Transverse colon (tissue), 4 donors: Measurements from ENCODE around the gene CEND1. TPM values are rescaled to one million over a fixed set of nuclear protein-coding genes. Genes with fewer than 3 reads are reported as not detected.

ENCODE experiments used
- DNase-seq: peaks from one replicate; pipeline ENCODE4 v3.0.0-alpha.2; 2019
- H3K27ac ChIP-seq, 4 donors: fragments of 200-600 bp; sonication (generic); 2 replicates each; pipeline ENCODE4 v1.5.1; 2016 to 2018; ENCODE audit warnings: inconsistent platforms in 4 of 4
- H3K27me3 ChIP-seq: fragments of 200-600 bp; sonication (generic); 2 replicates; pipeline ENCODE4 v1.5.1; 2017; ENCODE audit warnings: inconsistent platforms
- H3K36me3 ChIP-seq, 4 donors: fragments of 200-600 bp; sonication (generic); 2 replicates each; pipeline ENCODE4 v1.5.1; 2017 to 2019; ENCODE audit warnings: inconsistent platforms in 4 of 4
- H3K4me1 ChIP-seq, 4 donors: fragments of 200-600 bp; sonication (generic); 2 replicates each; pipeline ENCODE4 v1.5.1; 2017 to 2020; ENCODE audit warnings: inconsistent platforms in 4 of 4
- H3K4me3 ChIP-seq, 4 donors: fragments of 200-600 bp; sonication (generic); 1 replicate in 1 of 4; 2 replicates in 3 of 4; pipeline versions ENCODE4 v1.5.1 to v1.6.1; 2017 to 2019; ENCODE audit warnings: inconsistent platforms in 4 of 4
- H3K9me3 ChIP-seq, 2 donors: fragments of 200-600 bp; sonication (generic); 2 replicates each; pipeline ENCODE4 v1.5.1; 2017 to 2019; ENCODE audit warnings: inconsistent platforms in 2 of 2
- CTCF ChIP-seq, 5 experiments: fragments of 200-600 bp in 3 of 5; fragments of 450-650 bp in 2 of 5; sonication (generic) in 3 of 5; IDR thresholded peaks; 1 replicate in 2 of 5; 2 replicates in 3 of 5; pipeline ENCODE4 v1.5.1; 2016 to 2017; ENCODE audit warnings: antibody characterized with exemption in 5 of 5, inconsistent platforms in 3 of 5, mild to moderate bottlenecking in 2 of 5, moderate library complexity in 1 of 5
- EP300 ChIP-seq: sonication (generic); formaldehyde crosslinking; IDR thresholded peaks from one replicate; pipeline ENCODE4 v1.6.1; 2017; ENCODE audit warnings: antibody characterized with exemption, low read depth
- POLR2A ChIP-seq: fragments of 450-650 bp; IDR thresholded peaks from one replicate; pipeline ENCODE4 v1.6.1; 2016; ENCODE audit warnings: antibody characterized with exemption, mild to moderate bottlenecking, moderate library complexity
- POLR2AphosphoS5 ChIP-seq, 3 donors: sonication (generic); formaldehyde crosslinking; IDR thresholded peaks; one replicate each; pipeline ENCODE4 v1.6.1; 2016; ENCODE audit warnings: antibody characterized with exemption in 3 of 3
- WGBS, 2 donors: methylation state at CpG; one replicate each; pipeline ENCODE4 v1.1.5; 2018; ENCODE audit warnings: low coverage in 1 of 2; 5-methylcytosine and 5-hydroxymethylcytosine counted together
- in situ Hi-C, 4 donors: fragments of 200-750 bp; cut with MboI; loops; one replicate each; pipeline versions ENCODE4 v1.15.0 to v1.15.1; 2017; ENCODE audit warnings: low sequenced_read_pairs in 3 of 4, low pct_ligation_motif_present in 1 of 4, low pct_unique_long_range_greater_than_20kb in 1 of 4
- intact Hi-C: fragments of 100-400 bp; cut with DNase I; formaldehyde crosslinking; loops from one replicate; pipeline ENCODE4 v1.15.1; 2023; ENCODE audit warnings: low total_unique reads
- total RNA-seq, 4 donors: library from RNA; depleted of rRNA; stranded (reverse); fragments of >200 nt; gene quantifications; one replicate each; pipeline ENCODE4 v1.1.0, GENCODE V29; 2016

CEND1 gene
- total RNA-seq, 4 donors from 2014 or later: 0.79 to 1.2 TPM; not detected in 2

GRCh38 chr11:773425-773824 is 16.5 kb downstream of the CEND1 start:
- Histone ChIP-seq H3K4me1 (peaks cover 19 to 26% (median 24%) of the 10 kb centered on the region in 4 donors), H3K4me3 (no peak overlapping the region), H3K27ac (no peak overlapping the region), H3K27me3 (no peaks in the 10 kb centered on the region), H3K9me3 (no peaks in the 10 kb centered on the region), H3K36me3 (peaks cover 0 to 16% (median 0%) of the 10 kb centered on the region in 4 donors)
- no peak for DNase-seq
- intact Hi-C loops: no loop called here
- 93% methylated on average over 3 of the region's 5 CpGs; no CpG with 5 or more reads in 1 of the 2 donors for WGBS, 2 donors
- in situ Hi-C loops: no loop called here
- TF ChIP-seq EP300 (no peak), POLR2AphosphoS5 (IDR thresholded peaks at IDR 0.05) (no peak), POLR2A (no peak), CTCF (IDR thresholded peaks at IDR 0.05) (no peak)

- TF ChIP-seq POLR2A (no peak), CTCF (IDR thresholded peaks at IDR 0.05) (no peak), EP300 (no peak), POLR2AphosphoS5 (IDR thresholded peaks at IDR 0.05) (no peak)
- intact Hi-C loops: no loop called here
- no peaks in the 10 kb centered on the region for H3K9me3 ChIP-seq
- no peaks in the 10 kb centered on the region for H3K27me3 ChIP-seq
- H3K36me3 ChIP-seq: peaks cover 0 to 16% (median 0%) of the 10 kb centered on the region in 4 donors
- no peak overlapping the region for H3K27ac ChIP-seq
- peaks cover 15 to 22% (median 18%) of the 10 kb centered on the region in 4 donors for H3K4me1 ChIP-seq
- 80% methylated on average over 33 of the region's 34 CpGs; no CpG with 5 or more reads in 1 of the 2 donors for WGBS, 2 donors
- in situ Hi-C loops: no loop called here
- DNase-seq: no peak
- no peak overlapping the region for H3K4me3 ChIP-seq
Observed at GRCh38 chr11:772429-773390, 17.2 kb downstream of the CEND1 start.

GRCh38 chr11:771617-772204 is 18.2 kb downstream of the CEND1 start:
- in situ Hi-C loops: no loop called here

More at GRCh38 chr11:771617-772204, 18.2 kb downstream of the CEND1 start:
- Histone ChIP-seq H3K4me1 (peaks cover 15 to 20% (median 17%) of the 10 kb centered on the region in 4 donors), H3K9me3 (no peaks in the 10 kb centered on the region), H3K27ac (no peak overlapping the region), H3K27me3 (no peaks in the 10 kb centered on the region), H3K4me3 (no peak overlapping the region), H3K36me3 (peaks cover 0 to 16% (median 0%) of the 10 kb centered on the region in 4 donors)
- no peak for TF ChIP-seq EP300
- no peak for TF ChIP-seq POLR2A
- no peak for TF ChIP-seq CTCF (IDR thresholded peaks at IDR 0.05)
- TF ChIP-seq POLR2AphosphoS5 (IDR thresholded peaks at IDR 0.05): no peak
- 92% methylated on average over 15 of the region's 15 CpGs; no CpG with 5 or more reads in 1 of the 2 donors for WGBS, 2 donors
- no peak for DNase-seq
- intact Hi-C loops: no loop called here
